ENCODE data around the gene SUMO3. TPM values are rescaled to one million over a fixed set of nuclear protein-coding genes. Genes with fewer than 3 reads are reported as not detected.

The SUMO3 gene
- polyA plus RNA-seq, 1 of the 3 experiments (the other 2 are of a cell fraction) = 125 TPM

GRCh38 chr21:44812640-44813039, 5.2 kb downstream of the SUMO3 start:
- Histone ChIP-seq H3K9me2 (no peaks in the 10 kb centered on the region), H3K4me2 (no peak overlapping the region), H3K4me3 (ENCODE audit: low read depth in 2 of 2, low read length in 1 of 2) (no peak overlapping the region), H3K9ac (no peak overlapping the region), H3K4me1 (ENCODE audit: control insufficient read depth in 1 of 2, insufficient read depth in 2 of 2, low read depth in 1 of 2, low read length in 1 of 2) (peaks cover 8 to 28% of the 10 kb centered on the region in 2 experiments; a peak in 3 of 4 replicates), H4K20me1 (ENCODE audit: insufficient read depth) (peaks cover 63% of the 10 kb centered on the region), H3K27ac (ENCODE audit: low read depth in 2 of 2, low read length in 1 of 2) (no peak overlapping the region), H3F3A (replicated peaks; ENCODE audit: insufficient read depth) (peaks cover 6% of the 10 kb centered on the region), H3K79me2 (ENCODE audit: insufficient read depth) (peaks cover 88% of the 10 kb centered on the region), H3K27me3 (ENCODE audit: insufficient read depth) (no peaks in the 10 kb centered on the region), H3K36me3 (replicated peaks in 1 of 2; ENCODE audit: control insufficient read depth in 1 of 2, insufficient read depth in 2 of 2, low read length in 1 of 2) (peaks cover 12 to 26% of the 10 kb centered on the region in 2 experiments), H3K9me3 (no peaks in the 10 kb centered on the region), H2AFZ (ENCODE audit: low read depth) (no peak overlapping the region)
- WGBS (ENCODE audit: low lambda C conversion rate) = 93% methylated on average over 8 of the region's 14 CpGs
- ChIA-PET CTCF (interaction anchor here (0.8 to 2.0 kb wide), 2 partner anchors 12 to 315 kb away, joined by 3 to 14 read pairs; partner anchors contain the start of gene UBE2G2), POLR2A (no interaction called here)
- DNase-seq = no peak
- TF ChIP-seq IRF3 (IDR thresholded peaks at IDR 0.05; ENCODE audit: low read depth, low read length) = no peak
- TF ChIP-seq MXI1 (IDR thresholded peaks at IDR 0.05; ENCODE audit: low read depth, low read length) = no peak
- TF ChIP-seq SIN3A (IDR thresholded peaks at IDR 0.05; ENCODE audit: borderline replicate concordance, low read depth, low read length) = no peak
- no peak for TF ChIP-seq YY1 (IDR thresholded peaks at IDR 0.05; ENCODE audit: low read depth)
- TF ChIP-seq RAD21 (IDR thresholded peaks at IDR 0.05; ENCODE audit: low read length) = no peak
- TF ChIP-seq RFX5 (IDR thresholded peaks at IDR 0.05; ENCODE audit: low read length) = no peak
- TF ChIP-seq TEAD4 (IDR thresholded peaks at IDR 0.05; ENCODE audit: borderline replicate concordance, insufficient read depth) = no peak
- no peak for TF ChIP-seq PBX3 (IDR thresholded peaks at IDR 0.05)
- no peak for TF ChIP-seq NFIC (IDR thresholded peaks at IDR 0.05; ENCODE audit: borderline replicate concordance)
- TF ChIP-seq GATA2 (CRISPR knock-in tag; IDR thresholded peaks at IDR 0.05) = no peak
- no peak for TF ChIP-seq SMC3 (IDR thresholded peaks at IDR 0.05; ENCODE audit: low read depth, low read length)
- TF ChIP-seq FOXJ3 (CRISPR knock-in tag; IDR thresholded peaks at IDR 0.05) = no peak

GRCh38 chr21:44810779-44811178, 7.1 kb downstream of the SUMO3 start:
- no peak for TF ChIP-seq SIN3A (IDR thresholded peaks at IDR 0.05; ENCODE audit: borderline replicate concordance, low read depth, low read length)
- no peak for TF ChIP-seq RXRA (IDR thresholded peaks at IDR 0.05; ENCODE audit: borderline replicate concordance, low read depth)
- no peak for TF ChIP-seq TEAD4 (IDR thresholded peaks at IDR 0.05; ENCODE audit: borderline replicate concordance, insufficient read depth)
- no peak for TF ChIP-seq GABPA (IDR thresholded peaks at IDR 0.05; ENCODE audit: low read depth)
- no peak for TF ChIP-seq FOXM1 (IDR thresholded peaks at IDR 0.05; ENCODE audit: low read depth)
- no peak for TF ChIP-seq EP300 (IDR thresholded peaks at IDR 0.05; ENCODE audit: borderline replicate concordance in 1 of 2, low read depth in 1 of 2, low read length in 1 of 2)
- no peak for TF ChIP-seq REST (IDR thresholded peaks at IDR 0.05; ENCODE audit: low read depth, low read length)
- TF ChIP-seq FOSL2 (IDR thresholded peaks at IDR 0.05; ENCODE audit: borderline replicate concordance, low read depth) = no peak
- no peak for TF ChIP-seq USF1 (IDR thresholded peaks at IDR 0.05; ENCODE audit: borderline replicate concordance, low read depth)
- TF ChIP-seq NFIC (IDR thresholded peaks at IDR 0.05; ENCODE audit: borderline replicate concordance) = no peak

More at GRCh38 chr21:44810779-44811178, 7.1 kb downstream of the SUMO3 start:
- no peaks in the 10 kb centered on the region for H3F3A ChIP-seq (replicated peaks; ENCODE audit: insufficient read depth)
- no peaks in the 10 kb centered on the region for H3K27me3 ChIP-seq (ENCODE audit: insufficient read depth)
- ChIA-PET POLR2A (no interaction called here), CTCF (no interaction called here)
- H2AFZ ChIP-seq (ENCODE audit: low read depth) = no peak overlapping the region
- WGBS (ENCODE audit: low lambda C conversion rate) = 88% methylated on average over 3 of the region's 6 CpGs
- no peak overlapping the region for H3K9ac ChIP-seq
- peaks cover 0 to 14% of the 10 kb centered on the region in 2 experiments; a peak in 2 of 4 replicates for H3K4me1 ChIP-seq (ENCODE audit: control insufficient read depth in 1 of 2, insufficient read depth in 2 of 2, low read depth in 1 of 2, low read length in 1 of 2)
- H3K9me3 ChIP-seq = no peaks in the 10 kb centered on the region
- no peak for DNase-seq
- no peak overlapping the region for H3K4me3 ChIP-seq (ENCODE audit: low read depth in 2 of 2, low read length in 1 of 2)
- H3K4me2 ChIP-seq = no peak overlapping the region
- H3K36me3 ChIP-seq (replicated peaks in 1 of 2; ENCODE audit: control insufficient read depth in 1 of 2, insufficient read depth in 2 of 2, low read length in 1 of 2) = peaks cover 14 to 38% of the 10 kb centered on the region in 2 experiments
- peaks cover 48% of the 10 kb centered on the region for H4K20me1 ChIP-seq (ENCODE audit: insufficient read depth)
- no peak overlapping the region for H3K27ac ChIP-seq (ENCODE audit: low read depth in 2 of 2, low read length in 1 of 2)
- peaks cover 81% of the 10 kb centered on the region for H3K79me2 ChIP-seq (ENCODE audit: insufficient read depth)
- H3K9me2 ChIP-seq = no peaks in the 10 kb centered on the region

Data from SK-N-SH (cell line).